Transverse colon (tissue), 4 donors: ENCODE results near the gene CALML3. TPM values are rescaled to one million over a fixed set of nuclear protein-coding genes. Genes with fewer than 3 reads are reported as not detected.

Experiments used
- DNase-seq: peaks from one replicate; pipeline ENCODE4 v3.0.0-alpha.2; 2019
- H3K27ac ChIP-seq, 4 donors: fragments of 200-600 bp; sonication (generic); 2 replicates each; pipeline ENCODE4 v1.5.1; 2016 to 2018; ENCODE audit warnings: inconsistent platforms in 4 of 4
- H3K27me3 ChIP-seq: fragments of 200-600 bp; sonication (generic); 2 replicates; pipeline ENCODE4 v1.5.1; 2017; ENCODE audit warnings: inconsistent platforms
- H3K36me3 ChIP-seq, 4 donors: fragments of 200-600 bp; sonication (generic); 2 replicates each; pipeline ENCODE4 v1.5.1; 2017 to 2019; ENCODE audit warnings: inconsistent platforms in 4 of 4
- H3K4me1 ChIP-seq, 4 donors: fragments of 200-600 bp; sonication (generic); 2 replicates each; pipeline ENCODE4 v1.5.1; 2017 to 2020; ENCODE audit warnings: inconsistent platforms in 4 of 4
- H3K4me3 ChIP-seq, 4 donors: fragments of 200-600 bp; sonication (generic); 1 replicate in 1 of 4; 2 replicates in 3 of 4; pipeline versions ENCODE4 v1.5.1 to v1.6.1; 2017 to 2019; ENCODE audit warnings: inconsistent platforms in 4 of 4
- H3K9me3 ChIP-seq, 2 donors: fragments of 200-600 bp; sonication (generic); 2 replicates each; pipeline ENCODE4 v1.5.1; 2017 to 2019; ENCODE audit warnings: inconsistent platforms in 2 of 2
- EP300 ChIP-seq: sonication (generic); formaldehyde crosslinking; IDR thresholded peaks from one replicate; pipeline ENCODE4 v1.6.1; 2017; ENCODE audit warnings: antibody characterized with exemption, low read depth
- POLR2A ChIP-seq: fragments of 450-650 bp; IDR thresholded peaks from one replicate; pipeline ENCODE4 v1.6.1; 2016; ENCODE audit warnings: antibody characterized with exemption, mild to moderate bottlenecking, moderate library complexity
- POLR2AphosphoS5 ChIP-seq, 3 donors: sonication (generic); formaldehyde crosslinking; IDR thresholded peaks; one replicate each; pipeline ENCODE4 v1.6.1; 2016; ENCODE audit warnings: antibody characterized with exemption in 3 of 3
- WGBS, 2 donors: methylation state at CpG; one replicate each; pipeline ENCODE4 v1.1.5; 2018; ENCODE audit warnings: low coverage in 1 of 2; 5-methylcytosine and 5-hydroxymethylcytosine counted together
- in situ Hi-C, 4 donors: fragments of 200-750 bp; cut with MboI; loops; one replicate each; pipeline versions ENCODE4 v1.15.0 to v1.15.1; 2017; ENCODE audit warnings: low sequenced_read_pairs in 3 of 4, low pct_ligation_motif_present in 1 of 4, low pct_unique_long_range_greater_than_20kb in 1 of 4
- intact Hi-C: fragments of 100-400 bp; cut with DNase I; formaldehyde crosslinking; loops from one replicate; pipeline ENCODE4 v1.15.1; 2023; ENCODE audit warnings: low total_unique reads
- total RNA-seq, 4 donors: library from RNA; depleted of rRNA; stranded (reverse); fragments of >200 nt; gene quantifications; one replicate each; pipeline ENCODE4 v1.1.0, GENCODE V29; 2016
- TF ChIP-seq, protein P1 (sequence below), 5 experiments: fragments of 200-600 bp in 3 of 5; fragments of 450-650 bp in 2 of 5; sonication (generic) in 3 of 5; IDR thresholded peaks; 1 replicate in 2 of 5; 2 replicates in 3 of 5; pipeline ENCODE4 v1.5.1; 2016 to 2017; ENCODE audit warnings: antibody characterized with exemption in 5 of 5, inconsistent platforms in 3 of 5, mild to moderate bottlenecking in 2 of 5, moderate library complexity in 1 of 5

The CALML3 gene
- total RNA-seq, 4 donors from 2014 or later, result not detected

DNA sequence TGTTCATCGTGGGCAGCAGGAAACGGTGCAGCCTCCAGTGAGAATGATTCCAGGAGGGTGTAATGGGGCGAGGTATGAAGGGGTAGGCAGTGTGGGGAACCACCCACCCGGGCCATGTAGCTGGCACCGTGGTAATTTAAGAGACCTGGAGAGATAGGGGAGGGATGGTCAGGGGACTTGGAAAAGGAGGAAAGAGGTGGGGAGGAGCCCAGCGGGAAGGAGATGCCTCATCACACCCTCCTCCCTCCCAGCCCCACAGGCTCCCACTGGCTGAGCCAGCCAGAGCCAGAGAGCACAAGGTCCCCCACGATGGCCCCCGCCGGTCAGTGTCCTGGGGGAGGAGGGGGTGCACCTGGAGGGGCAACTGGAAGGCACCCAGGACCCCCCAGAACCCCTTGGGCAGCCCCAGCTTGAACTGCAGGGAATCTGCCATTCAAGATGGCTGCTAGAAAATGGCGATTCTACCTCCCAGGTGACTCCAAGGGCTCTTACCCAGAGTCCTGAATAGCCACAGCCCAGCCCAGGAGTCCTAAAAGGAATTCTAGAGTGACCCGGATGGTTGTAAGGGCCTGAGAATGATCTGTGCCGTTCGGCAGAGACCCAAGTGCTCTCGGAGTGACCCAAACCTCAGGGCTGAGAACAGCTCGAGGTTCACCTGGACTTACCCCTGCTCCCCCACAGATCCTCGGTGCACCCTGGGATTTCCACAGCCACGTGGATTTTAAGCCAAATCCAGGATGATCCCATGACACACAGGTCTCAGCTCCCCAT lies 28.8 kb downstream of the CALML3 start:
- Histone ChIP-seq H3K4me3 (no peak overlapping the region), H3K4me1 (peaks cover 10 to 64% (median 41%) of the 10 kb centered on the region in 4 donors), H3K27me3 (no peaks in the 10 kb centered on the region), H3K36me3 (no peaks in the 10 kb centered on the region), H3K27ac (peak overlapping the region; percentile 52 to 93 (median 68)), H3K9me3 (no peaks in the 10 kb centered on the region)
- 79% methylated on average over 17 of the region's 17 CpGs; no CpG with 5 or more reads in 1 of the 2 donors for WGBS, 2 donors
- DNase-seq, result no peak
- TF ChIP-seq, protein P1, sequence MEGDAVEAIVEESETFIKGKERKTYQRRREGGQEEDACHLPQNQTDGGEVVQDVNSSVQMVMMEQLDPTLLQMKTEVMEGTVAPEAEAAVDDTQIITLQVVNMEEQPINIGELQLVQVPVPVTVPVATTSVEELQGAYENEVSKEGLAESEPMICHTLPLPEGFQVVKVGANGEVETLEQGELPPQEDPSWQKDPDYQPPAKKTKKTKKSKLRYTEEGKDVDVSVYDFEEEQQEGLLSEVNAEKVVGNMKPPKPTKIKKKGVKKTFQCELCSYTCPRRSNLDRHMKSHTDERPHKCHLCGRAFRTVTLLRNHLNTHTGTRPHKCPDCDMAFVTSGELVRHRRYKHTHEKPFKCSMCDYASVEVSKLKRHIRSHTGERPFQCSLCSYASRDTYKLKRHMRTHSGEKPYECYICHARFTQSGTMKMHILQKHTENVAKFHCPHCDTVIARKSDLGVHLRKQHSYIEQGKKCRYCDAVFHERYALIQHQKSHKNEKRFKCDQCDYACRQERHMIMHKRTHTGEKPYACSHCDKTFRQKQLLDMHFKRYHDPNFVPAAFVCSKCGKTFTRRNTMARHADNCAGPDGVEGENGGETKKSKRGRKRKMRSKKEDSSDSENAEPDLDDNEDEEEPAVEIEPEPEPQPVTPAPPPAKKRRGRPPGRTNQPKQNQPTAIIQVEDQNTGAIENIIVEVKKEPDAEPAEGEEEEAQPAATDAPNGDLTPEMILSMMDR (IDR thresholded peaks at IDR 0.05), result no peak
- TF ChIP-seq POLR2AphosphoS5 (IDR thresholded peaks at IDR 0.05), result no peak
- no peak for TF ChIP-seq POLR2A
- TF ChIP-seq EP300, result no peak
- intact Hi-C loops (no loop called here), in situ Hi-C loops (no loop called here)

DNA sequence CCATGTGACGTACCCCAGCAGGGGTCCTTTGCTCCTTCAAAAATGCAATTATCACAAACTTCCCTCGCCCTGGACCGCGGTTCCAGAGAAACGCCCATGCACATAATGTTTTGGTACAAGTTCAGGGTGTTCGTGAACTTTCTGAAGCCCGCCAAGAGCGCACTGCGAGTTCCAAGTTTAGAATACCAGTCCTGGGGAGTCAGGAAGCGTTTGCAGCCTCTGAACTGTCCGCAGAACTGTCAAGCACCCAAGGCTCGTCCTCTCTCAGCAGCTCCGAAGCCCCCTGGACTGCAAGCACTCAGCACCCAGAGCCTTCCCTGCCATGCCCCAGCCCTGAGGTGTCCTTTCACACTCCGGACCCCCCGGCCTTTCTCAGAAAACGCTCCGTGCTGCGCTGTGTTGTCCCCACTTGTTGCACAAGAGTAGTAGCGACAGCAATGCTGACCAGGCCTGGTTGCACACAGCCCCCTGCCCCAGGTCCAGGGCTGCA lies 30.3 kb downstream of the CALML3 start:
- peak; percentile 8 for DNase-seq
- intact Hi-C loops (no loop called here), in situ Hi-C loops (no loop called here)
- H3K4me3 ChIP-seq, result no peak overlapping the region
- peaks cover 9 to 49% (median 35%) of the 10 kb centered on the region in 4 donors for H3K4me1 ChIP-seq
- peak overlapping the region; percentile 52 to 93 (median 68) for H3K27ac ChIP-seq
- H3K36me3 ChIP-seq, result no peaks in the 10 kb centered on the region
- H3K9me3 ChIP-seq, result no peaks in the 10 kb centered on the region
- TF ChIP-seq EP300 (no peak), POLR2AphosphoS5 (IDR thresholded peaks at IDR 0.05) (no peak), POLR2A (no peak)
- TF ChIP-seq, protein P1 (IDR thresholded peaks at IDR 0.05), result no peak
- no peaks in the 10 kb centered on the region for H3K27me3 ChIP-seq
- 77% methylated on average over 19 of the region's 19 CpGs; no CpG with 5 or more reads in 1 of the 2 donors for WGBS, 2 donors

DNA sequence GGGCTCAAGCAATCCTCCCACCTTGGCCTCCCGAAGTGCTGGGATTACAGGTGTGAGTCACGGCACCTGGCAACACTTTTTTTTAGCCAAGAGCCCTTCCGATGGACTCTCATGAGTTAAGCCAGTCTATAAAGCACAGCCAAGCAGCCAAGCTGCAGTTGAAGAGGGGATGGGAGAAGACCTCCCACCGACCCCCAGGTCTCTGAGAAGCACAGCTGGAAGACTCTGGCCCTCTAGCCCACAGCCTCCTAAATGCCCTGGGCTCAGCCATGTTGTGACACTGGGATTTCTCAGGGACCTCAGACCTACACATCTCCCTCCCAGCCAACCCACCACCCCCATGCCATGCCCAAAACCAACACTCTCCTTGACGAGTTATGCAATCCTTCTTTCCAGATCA lies 31.1 kb downstream of the CALML3 start:
- Histone ChIP-seq H3K4me1 (peaks cover 9 to 43% (median 33%) of the 10 kb centered on the region in 4 donors), H3K27me3 (no peaks in the 10 kb centered on the region), H3K36me3 (no peaks in the 10 kb centered on the region), H3K27ac (peak overlapping the region in 2 of 4 donors; percentile 67 to 93), H3K9me3 (no peaks in the 10 kb centered on the region), H3K4me3 (no peak overlapping the region)
- intact Hi-C loops (no loop called here), in situ Hi-C loops (no loop called here)
- no peak for DNase-seq
- TF ChIP-seq EP300 (no peak), POLR2A (no peak), POLR2AphosphoS5 (IDR thresholded peaks at IDR 0.05) (no peak)
- TF ChIP-seq, protein P1 (IDR thresholded peaks at IDR 0.05), result no peak
- WGBS, 2 donors, result 88% methylated on average over 5 of the region's 5 CpGs; no CpG with 5 or more reads in 1 of the 2 donors

DNA sequence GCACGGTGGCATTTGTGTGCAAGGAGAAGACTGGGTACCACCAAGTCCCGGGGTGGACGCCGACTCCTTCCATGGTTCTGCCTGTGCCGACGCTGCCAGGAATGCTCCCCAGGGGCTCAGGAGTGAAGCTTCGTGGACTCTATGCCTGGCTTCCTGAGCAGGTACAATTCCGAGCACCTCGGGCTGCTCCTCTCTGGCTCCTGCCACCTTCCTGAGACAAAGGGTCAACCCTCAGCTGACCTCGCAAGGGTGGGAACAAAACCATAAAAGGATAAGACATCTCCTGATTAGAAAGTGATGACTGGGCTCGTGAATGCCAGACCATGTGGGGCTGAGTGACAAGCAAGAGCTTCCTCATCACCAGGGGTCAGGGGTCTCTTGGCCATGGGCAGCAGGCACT lies 31.8 kb downstream of the CALML3 start:
- in situ Hi-C loops (no loop called here), intact Hi-C loops (no loop called here)
- no peak for DNase-seq
- TF ChIP-seq, protein P1 (IDR thresholded peaks at IDR 0.05), result no peak
- TF ChIP-seq EP300, result no peak
- TF ChIP-seq POLR2A, result no peak
- TF ChIP-seq POLR2AphosphoS5 (IDR thresholded peaks at IDR 0.05), result no peak
- 87 to 92% methylated on average over 2 to 11 of the region's 11 CpGs for WGBS, 2 donors
- no peaks in the 10 kb centered on the region for H3K36me3 ChIP-seq
- no peak overlapping the region for H3K27ac ChIP-seq
- H3K9me3 ChIP-seq, result no peaks in the 10 kb centered on the region
- peaks cover 9 to 36% (median 27%) of the 10 kb centered on the region in 4 donors for H3K4me1 ChIP-seq
- no peaks in the 10 kb centered on the region for H3K27me3 ChIP-seq
- no peak overlapping the region for H3K4me3 ChIP-seq
